H9 (cell line): Measurements from ENCODE around the gene ANKRD11. TPM values are rescaled to one million over a fixed set of nuclear protein-coding genes. Genes with fewer than 3 reads are reported as not detected.

Experiments used
- DNase-seq: peaks from one replicate; pipeline ENCODE4 v3.0.0-alpha.2; 2017
- H2AFZ ChIP-seq: one replicate; pipeline ENCODE4 v1.6.1; 2013; ENCODE audit warnings: mild to moderate bottlenecking, low read length, control low read depth, moderate library complexity
- H2AK5ac ChIP-seq: 2 replicates; pipeline ENCODE4 v1.6.1; 2013; ENCODE audit warnings: low read length, control low read depth, mixed read lengths; ENCODE audit not compliant: insufficient read length
- H2BK120ac ChIP-seq: one replicate; pipeline ENCODE4 v1.6.1; 2013; ENCODE audit warnings: low read depth, mild to moderate bottlenecking, low read length, control low read depth, inconsistent platforms; ENCODE audit not compliant: poor library complexity, severe bottlenecking
- H2BK12ac ChIP-seq: 2 replicates; pipeline ENCODE4 v1.6.1; 2013; ENCODE audit warnings: low read length, control low read depth, mixed read lengths, low read depth; ENCODE audit not compliant: insufficient read length
- H2BK15ac ChIP-seq: 2 replicates; pipeline ENCODE4 v1.6.1; 2013; ENCODE audit warnings: low read depth, low read length, control low read depth
- H2BK20ac ChIP-seq: one replicate; pipeline ENCODE4 v1.6.1; 2013; ENCODE audit warnings: low read depth, mild to moderate bottlenecking, low read length, control low read depth, inconsistent platforms; ENCODE audit not compliant: poor library complexity, severe bottlenecking
- H2BK5ac ChIP-seq: 2 replicates; pipeline ENCODE4 v1.6.1; 2013; ENCODE audit warnings: low read length, control low read depth, mixed read lengths; ENCODE audit not compliant: insufficient read length
- H3K14ac ChIP-seq: 2 replicates; pipeline ENCODE4 v1.6.1; 2013; ENCODE audit warnings: low read length, control low read depth; ENCODE audit not compliant: insufficient read depth
- H3K18ac ChIP-seq: 2 replicates; pipeline ENCODE4 v1.6.1; 2013; ENCODE audit warnings: low read depth, mild to moderate bottlenecking, mixed read lengths, low read length, control low read depth; ENCODE audit not compliant: insufficient read length
- H3K23ac ChIP-seq: 2 replicates; pipeline ENCODE4 v1.6.1; 2013; ENCODE audit warnings: low read length, control low read depth, mixed read lengths, low read depth; ENCODE audit not compliant: insufficient read length
- H3K23me2 ChIP-seq: 2 replicates; pipeline ENCODE4 v1.6.1; 2013; ENCODE audit warnings: low read depth, mild to moderate bottlenecking, mixed read lengths, low read length, control low read depth; ENCODE audit not compliant: insufficient read length, poor library complexity, severe bottlenecking
- H3K27ac ChIP-seq: 2 replicates; pipeline ENCODE4 v1.5.1; 2013; ENCODE audit warnings: low read length, control low read depth, mixed read lengths, low read depth; ENCODE audit not compliant: insufficient read length
- H3K27me3 ChIP-seq: 2 replicates; pipeline ENCODE4 v1.6.1; 2013; ENCODE audit warnings: low read length, control low read depth, inconsistent platforms; ENCODE audit not compliant: insufficient read depth
- H3K4ac ChIP-seq: 2 replicates; pipeline ENCODE4 v1.6.1; 2013; ENCODE audit warnings: low read depth, mild to moderate bottlenecking, control low read depth, inconsistent platforms, low read length, moderate library complexity
- H3K4me1 ChIP-seq: 2 replicates; pipeline ENCODE4 v1.6.1; 2013; ENCODE audit warnings: low read length, control low read depth, inconsistent platforms; ENCODE audit not compliant: insufficient read depth
- H3K4me2 ChIP-seq: 2 replicates; pipeline ENCODE4 v1.6.1; 2013; ENCODE audit warnings: low read length, control low read depth, mixed read lengths; ENCODE audit not compliant: insufficient read length, insufficient read depth
- H3K56ac ChIP-seq: 2 replicates; pipeline ENCODE4 v1.6.1; 2013; ENCODE audit warnings: low read depth, mild to moderate bottlenecking, mixed read lengths, low read length, control low read depth; ENCODE audit not compliant: insufficient read length
- H3K79me1 ChIP-seq: 2 replicates; pipeline ENCODE4 v1.6.1; 2013; ENCODE audit warnings: low read depth, mild to moderate bottlenecking, moderate library complexity, low read length, control low read depth, inconsistent platforms; ENCODE audit not compliant: insufficient read depth, poor library complexity, severe bottlenecking
- H3K79me2 ChIP-seq: 2 replicates; pipeline ENCODE4 v1.6.1; 2013; ENCODE audit warnings: low read length, control low read depth, inconsistent platforms; ENCODE audit not compliant: insufficient read depth
- H3K9ac ChIP-seq: 2 replicates; pipeline ENCODE4 v1.6.1; 2013; ENCODE audit warnings: low read length, control low read depth, mixed read lengths; ENCODE audit not compliant: insufficient read length; ENCODE audit errors: extremely low read depth
- H3K9me3 ChIP-seq: one replicate; pipeline ENCODE4 v1.6.1; 2013; ENCODE audit warnings: low read depth, low read length, inconsistent platforms; ENCODE audit not compliant: control insufficient read depth
- H3T11ph ChIP-seq: one replicate; pipeline ENCODE4 v1.6.1; 2013; ENCODE audit warnings: mild to moderate bottlenecking, low read length, control low read depth, inconsistent platforms
- H4K20me1 ChIP-seq: one replicate; pipeline ENCODE4 v1.6.1; 2013; ENCODE audit not compliant: control insufficient read depth, insufficient read length, insufficient read depth
- H4K5ac ChIP-seq: 2 replicates; pipeline ENCODE4 v1.6.1; 2013; ENCODE audit warnings: low read depth, mild to moderate bottlenecking, mixed read lengths, low read length, control low read depth; ENCODE audit not compliant: insufficient read length
- H4K8ac ChIP-seq: replicated peaks from 2 replicates; pipeline ENCODE4 v1.6.1; 2013; ENCODE audit warnings: low read length, control low read depth, mixed read lengths, low read depth; ENCODE audit not compliant: insufficient read length
- H4K91ac ChIP-seq: 2 replicates; pipeline ENCODE4 v1.6.1; 2013; ENCODE audit warnings: low read depth, mild to moderate bottlenecking, moderate library complexity, mixed read lengths, low read length, control low read depth; ENCODE audit not compliant: insufficient read length
- H3K27ac Mint-ChIP-seq, 3 experiments: 2 replicates in 2 of 3; 3 replicates in 1 of 3; pipeline ENCODE4 v1.8.0; 2020 to 2021; ENCODE audit warnings: mixed read lengths in 3 of 3, mild to moderate bottlenecking in 1 of 3, moderate library complexity in 1 of 3
- H3K27me3 Mint-ChIP-seq: 2 replicates; pipeline ENCODE4 v1.8.0; 2021; ENCODE audit warnings: low read depth, mild to moderate bottlenecking, moderate library complexity, mixed read lengths
- H3K36me3 Mint-ChIP-seq, 3 experiments: 2 replicates in 2 of 3; 3 replicates in 1 of 3; pipeline ENCODE4 v1.8.0; 2020 to 2021; ENCODE audit warnings: low read depth in 3 of 3, mixed read lengths in 3 of 3; ENCODE audit not compliant: insufficient read depth in 1 of 3
- H3K4me1 Mint-ChIP-seq, 2 experiments: 2 replicates each; pipeline ENCODE4 v1.8.0; 2020; ENCODE audit warnings: mixed read lengths in 2 of 2
- H3K4me3 Mint-ChIP-seq, 2 experiments: 2 replicates in 1 of 2; 3 replicates in 1 of 2; pipeline ENCODE4 v1.8.0; 2020 to 2021; ENCODE audit warnings: mild to moderate bottlenecking in 2 of 2, mixed read lengths in 2 of 2, moderate library complexity in 1 of 2
- H3K9me3 Mint-ChIP-seq, 2 experiments: 2 replicates in 1 of 2; 3 replicates in 1 of 2; pipeline ENCODE4 v1.8.0; 2020; ENCODE audit warnings: mild to moderate bottlenecking in 2 of 2, mixed read lengths in 2 of 2, moderate library complexity in 1 of 2
- WGBS: extraction: QIAGEN DNeasy Blood & Tissue Kit; methylation state at CpG from one replicate; pipeline ENCODE4 v1.1.7; 2013; ENCODE audit warnings: missing lambda C conversion rate, low lambda C conversion rate, mixed read lengths; ENCODE audit not compliant: insufficient read length; ENCODE audit errors: extremely low coverage; 5-methylcytosine and 5-hydroxymethylcytosine counted together
- long read RNA-seq: library from polyadenylated mRNA; unstranded; transcript quantifications from one replicate; pipeline ENCODE4 v2.0.0, GENCODE V29; 2020
- total RNA-seq: library from RNA; stranded (reverse); gene quantifications from 2 replicates; pipeline ENCODE4 v1.2.1, GENCODE V29; 2021
- TF ChIP-seq, protein P1 (sequence below): fragments of 200-600 bp; sonication (generic); conservative IDR thresholded peaks from 3 replicates; pipeline ENCODE4 v1.8.0; 2021; ENCODE audit warnings: antibody characterized with exemption, mild to moderate bottlenecking

Gene ANKRD11
- 178 and 181 TPM in 2 replicates for total RNA-seq
- long read RNA-seq, partial matches to known transcripts: 41 of 70 reads
- long read RNA-seq, other reads (novel, unspliced or antisense): 26 of 70 reads

GRCh38 chr16:89490439-89491237, at the start of gene ANKRD11:
Gene ANKRD11 (minus strand): TSS chr16:89490561. CDS start chr16:89317019, 173,542 bp downstream.
- Histone ChIP-seq H2AK5ac (no peak within 1 kb of the TSS), H3K4ac (no peak within 1 kb of the TSS), H2BK12ac (no peak within 1 kb of the TSS), H3K4me1 (peaks cover 3% of the 10 kb centered on the region; the same call in 1 of the 2 replicates), H3K23me2 (peaks cover 8% of the 10 kb centered on the region), H3K56ac (no peak within 1 kb of the TSS), H3K4me2 (peak within 1 kb of the TSS; percentile 100), H3T11ph (no peak within 1 kb of the TSS), H3K27ac (no peak within 1 kb of the TSS), H3K18ac (no peak within 1 kb of the TSS), H4K8ac (no peak within 1 kb of the TSS), H3K23ac (no peak within 1 kb of the TSS), H2BK120ac (no peak within 1 kb of the TSS), H4K20me1 (no peaks in the 10 kb centered on the region), H2AFZ (no peak within 1 kb of the TSS), H3K9me3 (no peaks in the 10 kb centered on the region), H2BK15ac (no peak within 1 kb of the TSS), H3K79me2 (peaks cover 36% of the 10 kb centered on the region), H2BK5ac (no peak within 1 kb of the TSS), H3K27me3 (no peaks in the 10 kb centered on the region), H2BK20ac (no peak within 1 kb of the TSS), H4K91ac (no peak within 1 kb of the TSS), H3K14ac (peak within 1 kb of the TSS; percentile 83; the same call in 1 of the 2 replicates), H4K5ac (no peak within 1 kb of the TSS), H3K9ac (peak within 1 kb of the TSS; percentile 62), H3K79me1 (peaks cover 3% of the 10 kb centered on the region)
- Mint-ChIP-seq H3K27ac (peak within 1 kb of the TSS; percentile 98 to 99 (median 98)), H3K36me3 (peaks cover 0 to 10% (median 8%) of the 10 kb centered on the region in 3 experiments; a peak in 6 of 7 replicates), H3K27me3 (no peaks in the 10 kb centered on the region), H3K4me3 (peak within 1 kb of the TSS; percentile 91 to 95), H3K9me3 (peaks cover 0 to 4% of the 10 kb centered on the region in 2 experiments; a peak in 1 of 5 replicates), H3K4me1 (peaks cover 34 to 36% of the 10 kb centered on the region in 2 experiments)
- peak; percentile 100 for DNase-seq
- no CpG with 5 or more reads among the region's 96 CpGs for WGBS
- TF ChIP-seq, protein P1, sequence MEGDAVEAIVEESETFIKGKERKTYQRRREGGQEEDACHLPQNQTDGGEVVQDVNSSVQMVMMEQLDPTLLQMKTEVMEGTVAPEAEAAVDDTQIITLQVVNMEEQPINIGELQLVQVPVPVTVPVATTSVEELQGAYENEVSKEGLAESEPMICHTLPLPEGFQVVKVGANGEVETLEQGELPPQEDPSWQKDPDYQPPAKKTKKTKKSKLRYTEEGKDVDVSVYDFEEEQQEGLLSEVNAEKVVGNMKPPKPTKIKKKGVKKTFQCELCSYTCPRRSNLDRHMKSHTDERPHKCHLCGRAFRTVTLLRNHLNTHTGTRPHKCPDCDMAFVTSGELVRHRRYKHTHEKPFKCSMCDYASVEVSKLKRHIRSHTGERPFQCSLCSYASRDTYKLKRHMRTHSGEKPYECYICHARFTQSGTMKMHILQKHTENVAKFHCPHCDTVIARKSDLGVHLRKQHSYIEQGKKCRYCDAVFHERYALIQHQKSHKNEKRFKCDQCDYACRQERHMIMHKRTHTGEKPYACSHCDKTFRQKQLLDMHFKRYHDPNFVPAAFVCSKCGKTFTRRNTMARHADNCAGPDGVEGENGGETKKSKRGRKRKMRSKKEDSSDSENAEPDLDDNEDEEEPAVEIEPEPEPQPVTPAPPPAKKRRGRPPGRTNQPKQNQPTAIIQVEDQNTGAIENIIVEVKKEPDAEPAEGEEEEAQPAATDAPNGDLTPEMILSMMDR: no peak
